HuH-7.5 (cell line): Measurements from ENCODE around the gene GSTM4.
"Not testable (repeated sequence)": the region's sequence is repeated elsewhere in the genome, so short reads cannot be mapped to it uniquely, and the experiment has no call there.

Source experiments
- DNase-seq: peaks from one replicate; pipeline ENCODE4 v3.0.0; 2011; ENCODE audit warnings: low spot score

Gene GSTM4

DNA sequence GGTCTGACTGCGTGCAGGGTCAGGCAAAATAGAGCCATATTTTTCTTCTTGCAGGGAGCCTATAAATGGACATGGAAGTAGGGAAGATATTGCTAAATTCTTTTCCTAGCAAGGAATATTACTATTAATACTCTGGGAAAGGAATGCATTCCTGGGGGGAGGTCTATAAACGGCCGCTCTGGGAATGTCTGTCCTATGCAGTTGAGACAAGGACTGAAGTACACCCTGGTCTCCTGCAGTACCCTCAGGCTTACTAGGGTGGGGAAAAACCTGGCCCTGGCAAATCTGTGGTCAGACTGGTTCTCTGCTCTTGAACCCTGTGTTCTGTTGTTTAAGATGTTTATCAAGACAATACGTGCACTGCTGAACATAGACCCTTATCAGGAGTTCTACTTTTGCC lies 53.0 kb downstream of the GSTM4 start:
- DNase-seq = not testable (repeated sequence)

GRCh38 chr1:109709822-109710221 lies 53.9 kb downstream of the GSTM4 start:
- DNase-seq = not testable (repeated sequence)
